ENCODE results near the gene DOHH. TPM values are rescaled to one million over a fixed set of nuclear protein-coding genes. Genes with fewer than 3 reads are reported as not detected.

The DOHH gene
- total and polyA plus RNA-seq, 2 experiments from 2014 or later: 15.0 to 20.4 TPM

GRCh38 chr19:3544058-3544376, 43.5 kb upstream of the DOHH start:
- no peaks in the 10 kb centered on the region for H3K4me1 ChIP-seq (ENCODE audit: insufficient read depth)
- TF ChIP-seq EZH2phosphoT487 (IDR thresholded peaks at IDR 0.05; ENCODE audit: insufficient read depth, low read depth): no peak
- TF ChIP-seq EZH2 (IDR thresholded peaks at IDR 0.05; ENCODE audit: insufficient read depth, poor library complexity, severe bottlenecking): no peak
- no peak overlapping the region for H3K4me3 ChIP-seq
- H3K27ac ChIP-seq: no peak overlapping the region
- no peaks in the 10 kb centered on the region for H3K36me3 ChIP-seq (ENCODE audit: low read depth)
- H3K79me2 ChIP-seq (ENCODE audit: insufficient read depth): no peaks in the 10 kb centered on the region
- no peaks in the 10 kb centered on the region for H3K9me3 ChIP-seq (ENCODE audit: low read depth)
- in situ Hi-C loops (cut with MboI): no loop called here
- no peaks in the 10 kb centered on the region for H3K9me2 ChIP-seq (ENCODE audit: insufficient read depth)
- H2AFZ ChIP-seq: no peak overlapping the region
- H4K20me1 ChIP-seq (ENCODE audit: insufficient read depth): no peaks in the 10 kb centered on the region
- WGBS, 2 experiments (ENCODE audit: low coverage in 1 of 2, low lambda C conversion rate in 2 of 2, missing lambda C conversion rate in 2 of 2): 68 to 74% methylated on average over 9 of the region's 9 CpGs
- no peak overlapping the region for H3K9ac ChIP-seq
- peaks cover 5% of the 10 kb centered on the region; the same call in 1 of the 2 replicates for H3F3A ChIP-seq (ENCODE audit: insufficient read depth)
- H3K27me3 ChIP-seq (replicated peaks; ENCODE audit: insufficient read depth): no peaks in the 10 kb centered on the region
- no peak for DNase-seq
- no peak overlapping the region for H3K4me2 ChIP-seq (ENCODE audit: unreplicated experiment)

DNA sequence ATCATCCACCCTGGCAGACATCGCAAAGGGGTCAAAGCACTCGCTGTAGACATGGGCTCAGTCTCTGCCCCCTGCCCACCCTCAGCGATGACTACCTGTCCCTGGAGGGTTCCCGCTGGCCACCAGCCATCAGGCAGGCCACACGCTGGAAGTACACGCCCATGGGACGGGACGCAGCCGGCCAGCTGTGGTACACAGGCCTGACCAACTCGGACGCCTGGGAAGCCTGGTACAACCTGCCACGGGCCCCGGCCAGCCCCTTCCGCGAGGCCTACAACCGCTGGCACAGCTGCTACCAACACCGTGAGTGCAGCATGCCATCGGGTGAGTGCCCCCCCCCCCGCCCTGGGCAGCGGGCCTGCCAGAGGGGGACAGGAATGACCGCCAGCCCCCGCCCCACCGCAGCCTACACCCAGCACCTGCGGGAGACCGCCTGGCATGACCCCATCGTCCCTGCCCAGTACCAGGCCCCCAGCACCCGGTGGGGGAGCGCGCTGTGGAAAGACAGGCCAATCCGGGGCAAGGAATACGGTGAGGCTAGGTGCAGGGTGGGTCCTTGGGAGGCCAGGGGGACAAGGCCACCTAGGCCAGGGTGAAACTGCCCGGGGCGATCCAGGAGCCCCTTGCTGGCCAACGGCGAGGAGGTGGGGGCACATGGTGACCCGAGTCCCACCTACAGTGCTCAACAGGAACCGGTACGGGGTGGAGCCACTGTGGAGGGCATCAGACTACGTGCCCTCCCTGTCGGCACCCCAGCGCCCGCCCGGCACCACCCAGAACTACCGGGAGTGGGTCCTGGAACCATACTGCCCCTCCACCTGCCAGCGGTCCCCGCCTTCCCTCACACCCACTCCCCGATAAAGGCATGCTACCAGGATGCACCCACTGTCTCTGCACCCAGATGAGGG, 42.9 kb upstream of the DOHH start:
- no peaks in the 10 kb centered on the region for H3K9me3 ChIP-seq (ENCODE audit: low read depth)
- H3K27ac ChIP-seq: no peak overlapping the region
- 89 to 91% methylated on average over 26 to 42 of the region's 47 CpGs for WGBS, 2 experiments (ENCODE audit: low coverage in 1 of 2, low lambda C conversion rate in 2 of 2, missing lambda C conversion rate in 2 of 2)
- no peak overlapping the region for H3K9ac ChIP-seq
- H3K79me2 ChIP-seq (ENCODE audit: insufficient read depth): no peaks in the 10 kb centered on the region
- no peaks in the 10 kb centered on the region for H4K20me1 ChIP-seq (ENCODE audit: insufficient read depth)
- no peak overlapping the region for H2AFZ ChIP-seq
- in situ Hi-C loops (cut with MboI): no loop called here
- no peaks in the 10 kb centered on the region for H3K4me1 ChIP-seq (ENCODE audit: insufficient read depth)
- no peaks in the 10 kb centered on the region for H3K9me2 ChIP-seq (ENCODE audit: insufficient read depth)
- no peak overlapping the region for H3K4me3 ChIP-seq
- H3K4me2 ChIP-seq (ENCODE audit: unreplicated experiment): no peak overlapping the region
- peaks cover 5% of the 10 kb centered on the region; the same call in 1 of the 2 replicates for H3F3A ChIP-seq (ENCODE audit: insufficient read depth)
- DNase-seq: no peak
- TF ChIP-seq EZH2 (IDR thresholded peaks at IDR 0.05; ENCODE audit: insufficient read depth, poor library complexity, severe bottlenecking) (no peak), EZH2phosphoT487 (IDR thresholded peaks at IDR 0.05; ENCODE audit: insufficient read depth, low read depth) (no peak)
- no peaks in the 10 kb centered on the region for H3K27me3 ChIP-seq (replicated peaks; ENCODE audit: insufficient read depth)
- no peaks in the 10 kb centered on the region for H3K36me3 ChIP-seq (ENCODE audit: low read depth)

DNA sequence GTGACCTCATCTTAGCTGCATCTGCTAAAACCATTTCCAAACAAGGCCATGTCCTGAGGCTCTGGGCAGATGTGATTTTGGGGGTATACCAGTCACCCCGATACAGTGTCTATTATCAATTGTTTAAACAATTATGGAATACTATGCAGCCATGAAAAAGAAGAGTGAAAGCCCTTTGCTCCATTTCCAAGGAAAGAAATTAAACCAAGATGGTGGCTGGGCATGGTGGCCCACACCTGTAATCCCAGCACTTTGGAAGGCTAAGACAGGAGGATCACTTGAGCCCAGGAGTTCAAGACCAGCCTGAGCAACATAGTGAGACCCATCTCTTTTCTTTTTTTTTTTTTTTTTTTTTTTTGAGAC, 39.3 kb upstream of the DOHH start:
- no peaks in the 10 kb centered on the region for H3K36me3 ChIP-seq (ENCODE audit: low read depth)
- H3K79me2 ChIP-seq (ENCODE audit: insufficient read depth): no peaks in the 10 kb centered on the region
- no peaks in the 10 kb centered on the region for H3K27me3 ChIP-seq (replicated peaks; ENCODE audit: insufficient read depth)
- no peak overlapping the region for H3K27ac ChIP-seq
- peaks cover 5% of the 10 kb centered on the region; the same call in 1 of the 2 replicates for H3F3A ChIP-seq (ENCODE audit: insufficient read depth)
- H4K20me1 ChIP-seq (ENCODE audit: insufficient read depth): no peaks in the 10 kb centered on the region
- no peak overlapping the region for H2AFZ ChIP-seq
- DNase-seq: no peak
- TF ChIP-seq EZH2phosphoT487 (IDR thresholded peaks at IDR 0.05; ENCODE audit: insufficient read depth, low read depth) (no peak), EZH2 (IDR thresholded peaks at IDR 0.05; ENCODE audit: insufficient read depth, poor library complexity, severe bottlenecking) (no peak)
- no peak overlapping the region for H3K4me2 ChIP-seq (ENCODE audit: unreplicated experiment)
- H3K9me2 ChIP-seq (ENCODE audit: insufficient read depth): no peaks in the 10 kb centered on the region
- H3K4me1 ChIP-seq (ENCODE audit: insufficient read depth): no peaks in the 10 kb centered on the region
- no peak overlapping the region for H3K9ac ChIP-seq
- no peak overlapping the region for H3K4me3 ChIP-seq
- WGBS, 2 experiments (ENCODE audit: low coverage in 1 of 2, low lambda C conversion rate in 2 of 2, missing lambda C conversion rate in 2 of 2): 100% methylated on average over 1 of the region's 1 CpG
- in situ Hi-C loops (cut with MboI): loop anchor here (10.0 kb wide), 1 partner anchor 165 kb away; the partner anchor contains the start of genes PIP5K1C and TJP3
- H3K9me3 ChIP-seq (ENCODE audit: low read depth): no peaks in the 10 kb centered on the region

- TF ChIP-seq EZH2 (IDR thresholded peaks at IDR 0.05; ENCODE audit: insufficient read depth, poor library complexity, severe bottlenecking): no peak
- H3K79me2 ChIP-seq (ENCODE audit: insufficient read depth): no peaks in the 10 kb centered on the region
- H3K9me3 ChIP-seq (ENCODE audit: low read depth): no peaks in the 10 kb centered on the region
- no peaks in the 10 kb centered on the region for H3K9me2 ChIP-seq (ENCODE audit: insufficient read depth)
- no peak within 1 kb of the TSS for H3K4me2 ChIP-seq (ENCODE audit: unreplicated experiment)
- in situ Hi-C loops (cut with MboI): loop anchor here (10.0 kb wide), 1 partner anchor 166 kb away; the partner anchor contains the start of genes PIP5K1C and TJP3
- H3K27me3 ChIP-seq (replicated peaks; ENCODE audit: insufficient read depth): no peaks in the 10 kb centered on the region
- H3K4me3 ChIP-seq: no peak within 1 kb of the TSS
- H4K20me1 ChIP-seq (ENCODE audit: insufficient read depth): no peaks in the 10 kb centered on the region
- no peak within 1 kb of the TSS for H2AFZ ChIP-seq
- no peaks in the 10 kb centered on the region for H3K36me3 ChIP-seq (ENCODE audit: low read depth)
- H3F3A ChIP-seq (ENCODE audit: insufficient read depth): peaks cover 5% of the 10 kb centered on the region; the same call in 1 of the 2 replicates
- H3K9ac ChIP-seq: no peak within 1 kb of the TSS
- peak; percentile 41 for DNase-seq
- no peak within 1 kb of the TSS for H3K27ac ChIP-seq
- no peaks in the 10 kb centered on the region for H3K4me1 ChIP-seq (ENCODE audit: insufficient read depth)
- WGBS, 2 experiments (ENCODE audit: low coverage in 1 of 2, low lambda C conversion rate in 2 of 2, missing lambda C conversion rate in 2 of 2): 59 to 63% methylated on average over 25 to 26 of the region's 28 CpGs
These were observed 38.7 kb upstream of the DOHH start, which contains the start of gene TEKTIP1 for GRCh38 chr19:3538965-3539755. Gene TEKTIP1 (plus strand): TSS chr19:3539174. CDS start chr19:3539178, 4 bp downstream.
